Vagina (tissue), 2 donors: ENCODE measurements around the gene UHRF2.

ENCODE experiments used
- CTCF ChIP-seq, 3 experiments: fragments of 450-650 bp in 2 of 3; fragments of 200-600 bp in 1 of 3; sonication (generic) in 1 of 3; IDR thresholded peaks; one replicate each; pipeline ENCODE4 v1.5.1; 2017 to 2019; ENCODE audit warnings: antibody characterized with exemption in 3 of 3, mild to moderate bottlenecking in 2 of 3, moderate library complexity in 2 of 3
- POLR2AphosphoS5 ChIP-seq, 2 donors: sonication (generic); formaldehyde crosslinking; IDR thresholded peaks; one replicate each; pipeline ENCODE4 v1.9.0; 2017; ENCODE audit warnings: antibody characterized with exemption in 2 of 2, mild to moderate bottlenecking in 2 of 2, low read depth in 1 of 2; ENCODE audit not compliant: insufficient read depth in 1 of 2

- TF ChIP-seq CTCF (IDR thresholded peaks at IDR 0.05) (no peak), POLR2AphosphoS5 (IDR thresholded peaks at IDR 0.05; ENCODE audit: insufficient read depth in 1 of 2, low read depth in 1 of 2) (no peak)
Measured at GRCh38 chr9:6498982-6499381, 86.0 kb downstream of the UHRF2 start.
